HG03103 (cell line): Measurements from ENCODE around the gene LDLR.

Source experiments
- ATAC-seq: cut with Tn5 transposase; IDR thresholded peaks from one replicate; pipeline ENCODE4 v1.9.1; 2021; ENCODE audit warnings: low read depth; ENCODE audit not compliant: unreplicated experiment

LDLR gene

DNA sequence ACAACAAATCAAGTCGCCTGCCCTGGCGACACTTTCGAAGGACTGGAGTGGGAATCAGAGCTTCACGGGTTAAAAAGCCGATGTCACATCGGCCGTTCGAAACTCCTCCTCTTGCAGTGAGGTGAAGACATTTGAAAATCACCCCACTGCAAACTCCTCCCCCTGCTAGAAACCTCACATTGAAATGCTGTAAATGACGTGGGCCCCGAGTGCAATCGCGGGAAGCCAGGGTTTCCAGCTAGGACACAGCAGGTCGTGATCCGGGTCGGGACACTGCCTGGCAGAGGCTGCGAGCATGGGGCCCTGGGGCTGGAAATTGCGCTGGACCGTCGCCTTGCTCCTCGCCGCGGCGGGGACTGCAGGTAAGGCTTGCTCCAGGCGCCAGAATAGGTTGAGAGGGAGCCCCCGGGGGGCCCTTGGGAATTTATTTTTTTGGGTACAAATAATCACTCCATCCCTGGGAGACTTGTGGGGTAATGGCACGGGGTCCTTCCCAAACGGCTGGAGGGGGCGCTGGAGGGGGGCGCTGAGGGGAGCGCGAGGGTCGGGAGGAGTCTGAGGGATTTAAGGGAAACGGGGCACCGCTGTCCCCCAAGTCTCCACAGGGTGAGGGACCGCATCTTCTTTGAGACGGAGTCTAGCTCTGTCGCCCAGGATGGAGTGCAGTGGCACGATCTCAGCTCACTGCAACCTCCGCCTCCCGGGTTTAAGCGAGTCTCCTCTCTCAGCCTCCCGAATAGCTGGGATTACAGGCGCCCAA lies at the start of gene LDLR:
Gene LDLR (plus strand): TSS at position 210 of the 760 bp plus-strand sequence. CDS start 86 bp downstream, at position 296.
- ATAC-seq = no peak

GRCh38 chr19:11041194-11041593 lies 48.1 kb upstream of the LDLR start:
- no peak for ATAC-seq

DNA sequence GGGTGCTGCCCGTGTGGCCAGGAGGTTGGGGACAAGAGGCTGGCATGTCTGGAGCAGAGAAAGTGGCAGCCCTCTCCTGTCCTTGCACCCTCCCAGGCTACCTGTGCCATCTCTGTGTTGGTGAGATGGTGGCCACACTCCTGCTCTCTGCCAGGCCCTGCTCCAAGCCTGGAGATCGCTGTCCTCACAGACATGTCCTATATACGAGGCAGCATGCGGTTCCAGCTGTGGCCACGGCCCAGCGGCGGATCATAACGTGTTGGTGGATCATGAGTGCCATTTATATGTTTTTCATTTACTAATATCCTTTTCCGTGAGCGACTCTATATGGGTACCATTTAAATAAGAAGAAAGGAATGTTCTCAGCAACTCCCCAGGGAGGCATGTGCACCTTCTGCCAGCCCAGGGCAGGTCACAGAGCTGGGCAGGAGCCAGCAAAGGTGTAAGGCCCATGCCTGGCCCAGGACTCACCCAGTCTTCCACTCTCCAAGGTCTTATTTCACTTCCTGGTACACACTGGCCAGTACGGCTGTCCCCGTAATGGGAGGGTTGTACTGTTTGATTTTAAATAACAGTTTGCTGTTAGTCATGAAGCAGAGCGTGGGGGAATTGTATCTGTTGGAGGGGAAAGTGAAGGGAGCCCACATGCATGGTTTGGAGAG lies 47.2 kb upstream of the LDLR start:
- ATAC-seq = no peak

- no peak for ATAC-seq
Observed at GRCh38 chr19:11044431-11044830, 44.8 kb upstream of the LDLR start.

DNA sequence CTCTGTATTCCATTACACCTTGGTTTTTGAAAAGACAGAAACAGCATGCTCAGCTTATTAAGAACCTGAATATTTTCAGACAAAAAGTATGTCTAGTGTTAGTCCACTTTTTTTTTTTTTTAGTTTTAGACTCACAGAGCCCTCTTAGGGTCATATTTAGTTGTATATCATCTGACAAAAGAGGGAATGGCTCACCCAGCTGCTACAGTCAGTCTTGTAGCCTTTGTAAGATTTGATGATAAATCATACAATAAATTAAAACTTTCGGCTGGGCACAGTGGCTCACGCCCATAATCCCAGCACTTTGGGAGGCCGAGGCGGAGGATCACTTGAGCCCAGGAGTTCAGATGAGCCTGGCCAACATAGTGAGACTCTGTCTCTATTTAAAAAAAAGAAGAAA lies 43.7 kb upstream of the LDLR start:
- ATAC-seq = no peak

DNA sequence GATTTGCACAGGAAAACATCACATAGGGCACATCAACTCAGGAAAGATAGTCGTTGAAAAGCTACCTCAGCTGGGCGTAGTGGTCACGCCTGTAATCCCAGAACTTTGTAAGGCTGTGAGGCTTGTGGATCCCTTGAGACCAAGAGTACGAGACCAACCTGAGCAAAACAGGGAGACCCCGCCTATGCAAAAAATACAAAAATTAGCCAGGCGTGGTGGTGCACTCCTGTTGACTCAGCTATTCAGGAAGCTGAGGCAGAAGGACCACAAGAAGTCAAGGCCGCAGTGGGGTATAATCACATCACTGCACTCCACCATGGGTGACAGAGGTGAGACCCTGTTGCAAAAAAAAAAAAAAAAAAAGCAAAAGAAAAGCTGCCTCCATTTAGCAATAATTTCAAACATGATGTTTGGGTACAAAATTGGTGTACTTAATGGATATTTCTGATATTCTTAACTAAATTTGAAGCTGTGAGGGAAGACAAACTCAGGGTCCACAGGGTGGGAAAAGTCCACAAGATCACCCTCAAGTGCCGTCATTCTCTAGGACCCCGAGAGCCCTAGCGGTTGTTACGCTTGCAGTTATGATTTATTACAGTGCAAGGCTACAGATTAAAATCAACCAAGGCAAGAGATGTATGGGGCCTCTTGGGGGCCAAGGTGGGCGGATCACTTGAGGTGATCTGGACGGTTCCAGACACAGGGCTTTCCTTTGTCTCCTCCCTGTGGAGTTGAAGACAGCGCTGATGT lies 42.5 kb upstream of the LDLR start:
- no peak for ATAC-seq

DNA sequence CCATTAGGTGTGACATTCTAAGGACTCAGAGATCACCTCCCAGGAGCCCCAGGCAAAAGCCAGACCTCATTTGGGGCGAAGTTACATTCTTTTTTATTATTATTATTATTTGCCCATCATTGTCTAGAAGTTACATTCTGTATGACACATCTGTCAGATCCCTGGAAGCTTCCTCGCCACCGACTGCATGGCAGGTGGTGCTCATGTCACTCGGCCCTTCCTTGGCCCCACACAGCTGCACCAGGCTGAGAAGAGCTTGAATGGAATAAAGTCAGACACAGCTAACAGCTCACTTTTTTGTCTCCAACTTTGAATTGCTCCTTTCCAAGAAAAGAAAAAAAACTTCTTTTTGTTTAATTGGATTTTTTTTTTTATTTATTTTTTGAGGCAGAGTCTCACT lies 41.4 kb upstream of the LDLR start:
- no peak for ATAC-seq

GRCh38 chr19:11050323-11051114 lies 38.7 kb upstream of the LDLR start:
- no peak for ATAC-seq

GRCh38 chr19:11053817-11054195 lies 35.5 kb upstream of the LDLR start:
- no peak for ATAC-seq

GRCh38 chr19:11054200-11054599 lies 35.1 kb upstream of the LDLR start:
- no peak for ATAC-seq

DNA sequence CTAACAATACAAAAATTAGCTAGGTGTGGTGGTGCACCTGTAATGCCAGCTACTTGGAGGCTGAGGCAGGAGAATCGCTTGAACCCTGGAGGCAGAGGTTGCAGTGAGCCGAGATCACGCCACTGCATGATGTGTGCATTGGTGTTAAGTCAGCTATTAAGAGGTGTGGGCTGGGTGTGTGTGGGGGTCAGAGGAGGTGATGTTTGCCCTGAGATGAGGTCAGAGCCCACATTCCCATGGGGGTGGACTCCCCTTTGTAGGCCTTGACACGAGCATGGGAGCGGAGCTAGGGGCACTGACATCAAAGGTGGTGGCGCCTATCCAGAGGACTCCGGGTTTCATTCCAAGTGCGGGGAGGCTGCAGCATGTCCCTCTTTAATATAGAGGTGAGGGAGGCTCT lies 34.6 kb upstream of the LDLR start:
- no peak for ATAC-seq

- no peak for ATAC-seq
Observed at GRCh38 chr19:11058246-11059030, 30.8 kb upstream of the LDLR start.

DNA sequence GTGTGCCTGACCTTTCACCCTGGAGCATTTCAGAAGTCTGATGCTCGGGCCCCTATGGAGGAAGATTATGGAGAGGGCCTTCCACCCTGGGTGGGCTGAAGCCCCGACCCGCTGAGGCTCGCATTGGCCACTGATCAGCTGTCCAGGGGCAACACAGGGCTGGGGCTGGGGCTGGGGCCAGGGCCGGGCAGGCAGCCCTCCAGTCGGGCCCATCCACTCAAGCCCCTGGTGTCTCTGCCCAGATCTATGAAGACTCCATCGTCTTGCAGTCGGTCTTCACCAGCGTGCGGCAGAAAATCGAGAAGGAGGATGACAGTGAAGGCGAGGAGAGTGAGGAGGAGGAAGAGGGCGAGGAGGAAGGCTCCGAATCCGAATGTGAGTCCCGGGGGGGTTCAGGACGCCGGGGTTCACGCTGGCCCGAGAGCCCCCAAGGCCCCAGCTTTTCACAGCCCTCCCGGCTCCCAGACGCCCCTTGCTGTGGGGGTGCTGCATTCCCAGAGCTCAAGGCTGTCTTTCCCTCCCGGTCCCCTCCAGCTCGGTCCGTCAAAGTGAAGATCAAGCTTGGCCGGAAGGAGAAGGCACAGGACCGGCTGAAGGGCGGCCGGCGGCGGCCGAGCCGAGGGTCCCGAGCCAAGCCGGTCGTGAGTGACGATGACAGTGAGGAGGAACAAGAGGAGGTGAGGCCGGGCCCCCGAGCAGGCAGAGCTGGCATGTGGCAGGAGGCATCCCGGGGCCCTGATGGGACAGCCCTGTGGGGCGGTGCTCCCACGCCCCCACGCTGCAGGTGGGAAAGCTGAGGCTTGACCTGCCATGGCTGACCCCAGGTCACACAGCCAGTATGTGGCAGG lies 29.5 kb upstream of the LDLR start:
- no peak for ATAC-seq

- no peak for ATAC-seq
Observed at GRCh38 chr19:11061952-11062351, 27.3 kb upstream of the LDLR start.

DNA sequence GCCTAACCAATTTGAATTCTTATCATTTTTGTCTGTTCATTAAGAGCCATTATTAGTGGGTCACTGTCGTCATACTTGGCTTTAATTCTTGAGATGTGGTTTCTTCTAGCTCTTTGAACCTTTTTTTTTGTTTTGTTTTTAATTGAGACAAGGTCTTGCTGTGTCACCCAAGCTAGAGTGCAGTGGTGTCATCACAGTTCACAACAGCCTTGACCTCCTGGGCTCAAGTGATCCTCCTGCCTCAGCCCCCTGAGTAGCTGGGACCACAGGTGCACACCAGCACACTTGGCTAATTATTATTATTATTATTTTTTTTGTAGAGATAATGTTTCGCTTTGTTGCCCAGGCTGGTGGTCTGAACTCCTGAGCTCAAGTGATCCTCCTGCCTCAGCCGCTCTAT lies 25.8 kb upstream of the LDLR start:
- no peak for ATAC-seq

DNA sequence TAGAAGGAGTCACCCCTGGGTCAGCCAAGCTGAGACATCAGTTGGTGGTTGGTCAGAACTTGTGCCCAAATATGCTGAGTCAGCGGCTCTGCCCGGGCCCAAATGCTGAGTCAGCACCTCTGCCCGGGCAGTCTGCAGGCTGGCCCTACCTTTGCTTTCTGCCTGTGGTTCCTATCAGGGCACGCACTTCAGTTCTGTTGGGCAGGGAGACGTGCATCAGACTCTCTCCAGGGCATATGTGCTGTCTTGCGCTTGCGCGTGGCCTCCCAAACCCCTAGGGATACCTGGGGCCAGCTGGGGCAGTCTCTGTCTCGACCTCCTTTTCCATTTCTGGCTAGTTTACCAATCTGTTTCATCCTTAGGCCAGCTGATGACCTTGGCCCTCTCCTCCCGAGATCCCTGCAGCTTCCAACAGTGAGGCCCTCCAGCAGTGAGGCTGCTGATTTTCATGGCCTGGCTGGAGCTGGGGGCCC lies 24.4 kb upstream of the LDLR start:
- ATAC-seq = no peak

DNA sequence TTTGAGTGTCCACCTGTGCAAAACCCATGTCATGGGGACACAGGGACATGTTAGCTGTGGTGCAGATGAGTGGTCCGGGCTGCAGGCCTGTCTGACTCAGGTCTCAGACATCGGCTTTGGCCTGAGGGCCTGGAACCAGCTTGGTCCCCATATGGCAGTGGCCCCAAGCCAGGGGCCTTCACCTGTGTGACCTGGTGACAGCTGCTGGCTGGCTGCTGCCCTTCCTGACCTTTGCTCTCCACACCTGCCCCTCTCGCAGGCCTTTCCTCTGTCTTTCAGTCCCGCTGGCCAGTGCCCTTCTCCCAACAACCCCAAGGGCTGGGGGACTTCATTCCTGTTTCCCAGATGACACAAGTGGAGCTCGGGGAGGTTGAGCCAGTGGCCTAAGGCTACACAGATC lies 22.9 kb upstream of the LDLR start:
- no peak for ATAC-seq

DNA sequence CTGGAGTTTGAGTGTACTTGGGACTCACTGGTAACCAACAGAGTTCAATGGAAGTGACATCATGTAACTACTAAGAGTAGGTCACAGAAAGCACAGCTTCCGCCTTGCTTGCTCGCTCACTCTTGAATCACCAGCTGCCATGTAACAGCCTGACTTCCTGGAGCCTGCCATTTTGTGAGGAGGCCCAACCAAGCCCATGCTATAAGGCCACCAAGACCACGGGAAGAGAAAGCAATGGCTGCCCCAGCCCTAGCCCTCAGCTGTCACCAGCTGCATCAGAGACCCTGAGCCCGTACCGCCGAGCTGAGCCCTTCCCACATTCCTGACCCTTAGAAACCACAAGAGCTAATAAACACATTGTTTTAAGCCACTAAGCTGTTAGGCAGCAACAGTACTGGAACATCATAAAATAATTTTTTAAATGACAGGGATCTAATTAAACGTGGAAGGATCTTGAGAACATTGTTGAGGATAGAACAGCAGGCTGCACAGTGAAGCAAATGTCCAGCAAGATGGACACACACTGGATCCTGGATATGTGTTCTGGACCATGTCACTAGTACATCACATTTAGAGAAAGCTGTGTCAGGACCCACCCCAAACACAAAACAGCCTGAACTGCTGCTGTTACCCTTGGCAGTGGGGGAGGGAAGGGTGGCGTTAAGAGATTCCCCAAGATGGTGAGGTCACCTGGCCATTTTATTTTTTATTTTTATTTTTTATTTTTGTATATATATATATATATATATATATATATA lies 21.7 kb upstream of the LDLR start:
- no peak for ATAC-seq
